ENCODE results near the gene RGS6.

DNA sequence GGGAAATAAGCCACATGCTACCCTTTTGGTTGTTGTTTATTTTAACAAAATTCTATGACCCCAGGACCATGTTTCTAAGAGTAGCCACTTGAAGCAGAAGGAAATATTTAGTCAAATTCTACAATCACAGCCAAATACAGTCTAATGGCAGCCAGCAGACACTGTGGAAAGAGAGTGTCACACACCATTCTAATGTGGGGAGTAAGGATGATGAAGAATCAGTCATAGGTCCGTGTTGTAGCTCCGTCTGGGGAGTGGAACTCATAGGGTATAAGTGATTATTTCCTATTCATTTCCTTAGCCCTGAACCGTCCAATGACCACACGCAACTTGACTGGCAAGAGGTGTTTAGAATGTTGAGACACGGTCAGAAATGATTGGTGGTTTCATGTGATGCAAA lies 500.5 kb downstream of the RGS6 start:
- TF ChIP-seq, protein P1, sequence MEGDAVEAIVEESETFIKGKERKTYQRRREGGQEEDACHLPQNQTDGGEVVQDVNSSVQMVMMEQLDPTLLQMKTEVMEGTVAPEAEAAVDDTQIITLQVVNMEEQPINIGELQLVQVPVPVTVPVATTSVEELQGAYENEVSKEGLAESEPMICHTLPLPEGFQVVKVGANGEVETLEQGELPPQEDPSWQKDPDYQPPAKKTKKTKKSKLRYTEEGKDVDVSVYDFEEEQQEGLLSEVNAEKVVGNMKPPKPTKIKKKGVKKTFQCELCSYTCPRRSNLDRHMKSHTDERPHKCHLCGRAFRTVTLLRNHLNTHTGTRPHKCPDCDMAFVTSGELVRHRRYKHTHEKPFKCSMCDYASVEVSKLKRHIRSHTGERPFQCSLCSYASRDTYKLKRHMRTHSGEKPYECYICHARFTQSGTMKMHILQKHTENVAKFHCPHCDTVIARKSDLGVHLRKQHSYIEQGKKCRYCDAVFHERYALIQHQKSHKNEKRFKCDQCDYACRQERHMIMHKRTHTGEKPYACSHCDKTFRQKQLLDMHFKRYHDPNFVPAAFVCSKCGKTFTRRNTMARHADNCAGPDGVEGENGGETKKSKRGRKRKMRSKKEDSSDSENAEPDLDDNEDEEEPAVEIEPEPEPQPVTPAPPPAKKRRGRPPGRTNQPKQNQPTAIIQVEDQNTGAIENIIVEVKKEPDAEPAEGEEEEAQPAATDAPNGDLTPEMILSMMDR (IDR thresholded peaks at IDR 0.05; ENCODE audit: low read depth, low read length, missing input control) = no peak
- no peak for TF ChIP-seq SP1 (IDR thresholded peaks at IDR 0.05)
- TF ChIP-seq, protein P2, sequence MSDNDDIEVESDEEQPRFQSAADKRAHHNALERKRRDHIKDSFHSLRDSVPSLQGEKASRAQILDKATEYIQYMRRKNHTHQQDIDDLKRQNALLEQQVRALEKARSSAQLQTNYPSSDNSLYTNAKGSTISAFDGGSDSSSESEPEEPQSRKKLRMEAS (IDR thresholded peaks at IDR 0.05) = no peak
- TF ChIP-seq GABPA (IDR thresholded peaks at IDR 0.05 in 1 of 2, conservative IDR thresholded peaks at IDR 0.05 in 1 of 2) = no peak
- no peak for TF ChIP-seq HNF4G (IDR thresholded peaks at IDR 0.05)
